Common myeloid progenitor, CD34-positive (primary cell): ENCODE data around the gene RICTOR.
"Not testable (repeated sequence)": the region's sequence is repeated elsewhere in the genome, so short reads cannot be mapped to it uniquely, and the experiment has no call there.

Source experiments
- CTCF ChIA-PET: fragments of 350-600 bp; sonication (Branson Sonifier 250); formaldehyde crosslinking; loops from one replicate; lab custom pipeline; 2021; ENCODE audit warnings: antibody characterized with exemption; lab: Charles Lee
- POLR2A ChIA-PET: fragments of 350-600 bp; sonication (Branson Sonifier 250); formaldehyde crosslinking; loops from one replicate; lab custom pipeline; 2021; ENCODE audit warnings: antibody characterized with exemption; lab: Charles Lee
- DNase-seq, 3 donors: peaks; one replicate each; pipeline versions ENCODE4 v3.0.0 to v3.0.0-alpha.2; 2013
- H3K27ac ChIP-seq, 2 experiments: 1 replicate in 1 of 2; 2 replicates in 1 of 2; pipeline ENCODE4 v1.7.0; 2013; ENCODE audit warnings: inconsistent platforms in 2 of 2, low read length in 2 of 2, mild to moderate bottlenecking in 2 of 2, low read depth in 1 of 2, moderate library complexity in 1 of 2; ENCODE audit not compliant: severe bottlenecking in 2 of 2, insufficient read depth in 1 of 2, poor library complexity in 1 of 2
- H3K27me3 ChIP-seq, 5 experiments: replicated peaks in 2 of 5; 1 replicate in 3 of 5; 2 replicates in 2 of 5; pipeline versions ENCODE4 v1.6.1 to v1.7.0; 2013; ENCODE audit warnings: low read length in 4 of 5, mild to moderate bottlenecking in 2 of 5, moderate library complexity in 2 of 5, inconsistent platforms in 1 of 5; ENCODE audit not compliant: insufficient read depth in 5 of 5, control insufficient read depth in 4 of 5
- H3K36me3 ChIP-seq, 4 experiments: 1 replicate in 2 of 4; 2 replicates in 2 of 4; pipeline versions ENCODE4 v1.6.1 to v1.7.0; 2013; ENCODE audit warnings: low read length in 3 of 4, control low read depth in 1 of 4, mild to moderate bottlenecking in 1 of 4; ENCODE audit not compliant: control insufficient read depth in 4 of 4, insufficient read depth in 4 of 4
- H3K4me1 ChIP-seq, 4 experiments: 1 replicate in 3 of 4; 2 replicates in 1 of 4; pipeline versions ENCODE4 v1.6.1 to v1.7.1; 2013; ENCODE audit warnings: low read length in 3 of 4, mild to moderate bottlenecking in 3 of 4, control low read depth in 1 of 4, inconsistent platforms in 1 of 4, moderate library complexity in 1 of 4; ENCODE audit not compliant: control insufficient read depth in 4 of 4, insufficient read depth in 4 of 4; ENCODE audit errors: control extremely low read depth in 1 of 4
- H3K4me3 ChIP-seq, 7 experiments: 1 replicate in 4 of 7; 2 replicates in 3 of 7; pipeline versions ENCODE4 v1.5.1 to v1.7.0; 2013; ENCODE audit warnings: mild to moderate bottlenecking in 7 of 7, low read length in 6 of 7, moderate library complexity in 6 of 7, inconsistent platforms in 2 of 7, low read depth in 2 of 7, control low read depth in 1 of 7; ENCODE audit not compliant: insufficient read depth in 4 of 7, control insufficient read depth in 1 of 7; ENCODE audit errors: extremely low read depth in 1 of 7
- H3K9me3 ChIP-seq, 5 experiments: 1 replicate in 4 of 5; 2 replicates in 1 of 5; pipeline versions ENCODE4 v1.6.1 to v1.7.1; 2013; ENCODE audit warnings: low read length in 4 of 5, mild to moderate bottlenecking in 2 of 5, inconsistent platforms in 1 of 5, low read depth in 1 of 5, moderate library complexity in 1 of 5; ENCODE audit not compliant: control insufficient read depth in 4 of 5, insufficient read depth in 2 of 5; ENCODE audit errors: control extremely low read depth in 1 of 5
- WGBS: methylation state at CpG from one replicate; pipeline ENCODE4 v1.1.5; 2013; ENCODE audit not compliant: insufficient coverage; 5-methylcytosine and 5-hydroxymethylcytosine counted together

RICTOR gene

GRCh38 chr5:39052141-39052540, 22.1 kb downstream of the RICTOR start:
- Histone ChIP-seq H3K9me3 (peaks cover 0 to 2% (median 0%) of the 10 kb centered on the region in 5 experiments), H3K27me3 (no peaks in the 10 kb centered on the region), H3K27ac (no peak overlapping the region), H3K36me3 (peaks cover 2 to 12% (median 3%) of the 10 kb centered on the region in 4 experiments), H3K4me1 (peaks cover 0 to 4% (median under 1%) of the 10 kb centered on the region in 4 experiments), H3K4me3 (no peak overlapping the region)
- CTCF ChIA-PET: interaction anchor here (0.9 to 1.2 kb wide), 2 partner anchors 8 to 10 kb away, joined by 3 to 4 read pairs; no protein-coding TSS in a partner anchor
- POLR2A ChIA-PET: no interaction called here
- DNase-seq: no peak
- WGBS: 100% methylated on average over 2 of the region's 3 CpGs

- no peaks in the 10 kb centered on the region for H3K27me3 ChIP-seq
- ChIA-PET CTCF (interaction anchor here (0.9 kb wide), 1 partner anchor 43 kb away, joined by 3 read pairs; no protein-coding TSS in a partner anchor), POLR2A (no interaction called here)
- no CpG with 5 or more reads among the region's 1 CpG for WGBS
- H3K36me3 ChIP-seq: peaks cover 2 to 5% (median 4%) of the 10 kb centered on the region in 4 experiments
- no peak overlapping the region for H3K4me3 ChIP-seq
- no peak overlapping the region for H3K27ac ChIP-seq
- H3K4me1 ChIP-seq: no peaks in the 10 kb centered on the region
- DNase-seq: no peak
- H3K9me3 ChIP-seq: peaks cover 0 to 2% (median 0%) of the 10 kb centered on the region in 5 experiments
These were observed 24.9 kb downstream of the RICTOR start for GRCh38 chr5:39049315-39049714.

GRCh38 chr5:39040875-39041274, 33.3 kb downstream of the RICTOR start:
- no peaks in the 10 kb centered on the region for H3K27me3 ChIP-seq
- POLR2A ChIA-PET: no interaction called here
- no peaks in the 10 kb centered on the region for H3K9me3 ChIP-seq
- H3K27ac ChIP-seq: no peak overlapping the region
- no peaks in the 10 kb centered on the region for H3K4me1 ChIP-seq
- CTCF ChIA-PET: interaction anchor here (0.6 to 1.4 kb wide), 2 partner anchors 15 to 534 kb away, joined by 3 read pairs; no protein-coding TSS in a partner anchor
- peak in 2 of 3 donors; percentile 35 to 41 for DNase-seq
- H3K36me3 ChIP-seq: peaks cover 0 to 3% (median 0%) of the 10 kb centered on the region in 4 experiments
- H3K4me3 ChIP-seq: no peak overlapping the region
- WGBS: no CpG with 5 or more reads among the region's 1 CpG

- H3K27me3 ChIP-seq, H3K36me3 ChIP-seq, CTCF ChIA-PET, DNase-seq, POLR2A ChIA-PET, H3K9me3 ChIP-seq, H3K4me3 ChIP-seq, H3K27ac ChIP-seq, H3K4me1 ChIP-seq: not testable (repeated sequence)
- 96% methylated on average over 7 of the region's 12 CpGs for WGBS
These were observed 39.7 kb downstream of the RICTOR start for GRCh38 chr5:39034493-39034892.

GRCh38 chr5:39031041-39031440, 43.2 kb downstream of the RICTOR start:
- Histone ChIP-seq H3K9me3 (peaks cover 0 to 16% (median 5%) of the 10 kb centered on the region in 5 experiments), H3K4me1 (no peaks in the 10 kb centered on the region), H3K36me3 (peaks cover 0 to 17% (median 8%) of the 10 kb centered on the region in 4 experiments), H3K27me3 (no peaks in the 10 kb centered on the region), H3K27ac (no peak overlapping the region), H3K4me3 (no peak overlapping the region)
- no peak for DNase-seq
- ChIA-PET CTCF (interaction anchor here (1.4 to 2.4 kb wide), 3 partner anchors 25 to 50 kb away, joined by 3 to 6 read pairs (median 3); no protein-coding TSS in a partner anchor), POLR2A (no interaction called here)
- 100% methylated on average over 1 of the region's 1 CpG for WGBS

- CTCF ChIA-PET: interaction anchor here (0.9 to 1.4 kb wide), 2 partner anchors 16 to 20 kb away, joined by 3 read pairs; no protein-coding TSS in a partner anchor
- H3K27ac ChIP-seq: no peak overlapping the region
- no peak overlapping the region for H3K4me3 ChIP-seq
- H3K4me1 ChIP-seq: no peaks in the 10 kb centered on the region
- DNase-seq: peak in 2 of 3 donors; percentile 31 to 45
- POLR2A ChIA-PET: no interaction called here
- WGBS: 100% methylated on average over 1 of the region's 4 CpGs
- peaks cover 0 to 19% (median 5%) of the 10 kb centered on the region in 5 experiments for H3K9me3 ChIP-seq
- H3K27me3 ChIP-seq: no peaks in the 10 kb centered on the region
- peaks cover 3 to 19% (median 10%) of the 10 kb centered on the region in 4 experiments for H3K36me3 ChIP-seq
These were observed 48.7 kb downstream of the RICTOR start for GRCh38 chr5:39025456-39025855.

GRCh38 chr5:39024884-39025283, 49.3 kb downstream of the RICTOR start:
- no peak overlapping the region for H3K27ac ChIP-seq
- H3K4me3 ChIP-seq: no peak overlapping the region
- ChIA-PET CTCF (interaction anchor here (0.9 kb wide), 1 partner anchor 19 kb away, joined by 3 read pairs; no protein-coding TSS in a partner anchor), POLR2A (no interaction called here)
- DNase-seq: no peak
- no peaks in the 10 kb centered on the region for H3K27me3 ChIP-seq
- H3K36me3 ChIP-seq: peaks cover 7 to 23% (median 12%) of the 10 kb centered on the region in 4 experiments
- no peaks in the 10 kb centered on the region for H3K4me1 ChIP-seq
- peaks cover 0 to 19% (median 5%) of the 10 kb centered on the region in 5 experiments for H3K9me3 ChIP-seq
